ENCODE data around the gene SH3RF3. TPM values are rescaled to one million over a fixed set of nuclear protein-coding genes. Genes with fewer than 3 reads are reported as not detected.

Gene SH3RF3
- total and polyA plus RNA-seq, 2 of the 13 experiments (the other 11 are each of a cell fraction or from before 2014, with no cell fraction given), result 0.04 TPM; not detected in 1

DNA sequence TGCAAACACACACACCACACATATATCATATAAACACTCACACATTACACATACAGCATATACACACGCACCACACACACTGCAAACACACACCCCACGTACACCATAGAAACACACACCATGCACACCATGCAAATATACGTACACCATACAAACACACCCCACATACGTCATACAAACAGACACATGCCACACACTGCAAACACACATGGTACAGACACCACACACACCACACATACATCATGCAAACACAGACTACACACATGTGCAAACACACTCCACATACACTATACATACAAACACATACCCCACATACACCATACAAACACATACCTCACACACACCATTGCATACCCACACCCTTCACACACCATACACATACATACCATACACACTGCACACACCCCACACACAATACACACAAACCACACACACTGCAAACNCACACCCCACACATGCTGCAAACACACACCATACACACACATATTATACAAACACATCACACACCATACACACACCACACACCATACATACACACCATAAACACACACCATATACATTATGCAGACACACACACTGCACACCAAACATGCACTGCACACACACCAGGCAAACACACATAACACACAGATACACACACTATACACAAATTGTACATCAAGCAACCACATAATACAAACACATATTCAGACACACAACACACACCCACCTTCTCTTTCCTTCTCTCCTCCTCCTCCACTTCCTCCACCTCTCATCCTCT is 364.4 kb downstream of the SH3RF3 start (continued):
- TF ChIP-seq SMAD9 (CRISPR knock-in tag; IDR thresholded peaks at IDR 0.05) (no peak), TOPORS (CRISPR knock-in tag; IDR thresholded peaks at IDR 0.05) (no peak), NR2F1 (CRISPR knock-in tag; IDR thresholded peaks at IDR 0.05) (no peak), ZNF138 (CRISPR knock-in tag; IDR thresholded peaks at IDR 0.05; ENCODE audit: low read depth) (no peak), MTF2 (CRISPR knock-in tag; IDR thresholded peaks at IDR 0.05; ENCODE audit: borderline replicate concordance) (no peak), IKZF1 (IDR thresholded peaks at IDR 0.05) (peak; percentile 8; the same call in 1 of the 2 replicates), ZFY (CRISPR knock-in tag; IDR thresholded peaks at IDR 0.05) (no peak), TEAD2 (CRISPR knock-in tag; IDR thresholded peaks at IDR 0.05) (no peak), RELA (CRISPR knock-in tag; IDR thresholded peaks at IDR 0.05) (no peak), SRSF9 (IDR thresholded peaks at IDR 0.05; ENCODE audit: borderline replicate concordance, insufficient read depth, low read depth, low read length, poor library complexity, severe bottlenecking) (no peak), ATM (IDR thresholded peaks at IDR 0.05; ENCODE audit: borderline replicate concordance) (0 out of 2 replicates have a peak, but pooled peaks have one; percentile 62), TMF1 (CRISPR knock-in tag; IDR thresholded peaks at IDR 0.05; ENCODE audit: low read depth) (no peak), NR2F6 (IDR thresholded peaks at IDR 0.05) (no peak), NR2F6 (CRISPR knock-in tag; IDR thresholded peaks at IDR 0.05) (no peak), KDM6A (CRISPR knock-in tag; IDR thresholded peaks at IDR 0.05; ENCODE audit: low read depth) (no peak), SYNCRIP (IDR thresholded peaks at IDR 0.05; ENCODE audit: insufficient read depth, low read depth, low read length) (no peak), MEIS1 (CRISPR knock-in tag; IDR thresholded peaks at IDR 0.05; ENCODE audit: borderline replicate concordance) (no peak)
- TF ChIP-seq, protein P1, sequence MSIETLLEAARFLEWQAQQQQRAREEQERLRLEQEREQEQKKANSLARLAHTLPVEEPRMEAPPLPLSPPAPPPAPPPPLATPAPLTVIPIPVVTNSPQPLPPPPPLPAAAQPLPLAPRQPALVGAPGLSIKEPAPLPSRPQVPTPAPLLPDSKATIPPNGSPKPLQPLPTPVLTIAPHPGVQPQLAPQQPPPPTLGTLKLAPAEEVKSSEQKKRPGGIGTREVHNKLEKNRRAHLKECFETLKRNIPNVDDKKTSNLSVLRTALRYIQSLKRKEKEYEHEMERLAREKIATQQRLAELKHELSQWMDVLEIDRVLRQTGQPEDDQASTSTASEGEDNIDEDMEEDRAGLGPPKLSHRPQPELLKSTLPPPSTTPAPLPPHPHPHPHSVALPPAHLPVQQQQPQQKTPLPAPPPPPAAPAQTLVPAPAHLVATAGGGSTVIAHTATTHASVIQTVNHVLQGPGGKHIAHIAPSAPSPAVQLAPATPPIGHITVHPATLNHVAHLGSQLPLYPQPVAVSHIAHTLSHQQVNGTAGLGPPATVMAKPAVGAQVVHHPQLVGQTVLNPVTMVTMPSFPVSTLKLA (IDR thresholded peaks at IDR 0.05), result peak; percentile 98
- TF ChIP-seq, protein P2, sequence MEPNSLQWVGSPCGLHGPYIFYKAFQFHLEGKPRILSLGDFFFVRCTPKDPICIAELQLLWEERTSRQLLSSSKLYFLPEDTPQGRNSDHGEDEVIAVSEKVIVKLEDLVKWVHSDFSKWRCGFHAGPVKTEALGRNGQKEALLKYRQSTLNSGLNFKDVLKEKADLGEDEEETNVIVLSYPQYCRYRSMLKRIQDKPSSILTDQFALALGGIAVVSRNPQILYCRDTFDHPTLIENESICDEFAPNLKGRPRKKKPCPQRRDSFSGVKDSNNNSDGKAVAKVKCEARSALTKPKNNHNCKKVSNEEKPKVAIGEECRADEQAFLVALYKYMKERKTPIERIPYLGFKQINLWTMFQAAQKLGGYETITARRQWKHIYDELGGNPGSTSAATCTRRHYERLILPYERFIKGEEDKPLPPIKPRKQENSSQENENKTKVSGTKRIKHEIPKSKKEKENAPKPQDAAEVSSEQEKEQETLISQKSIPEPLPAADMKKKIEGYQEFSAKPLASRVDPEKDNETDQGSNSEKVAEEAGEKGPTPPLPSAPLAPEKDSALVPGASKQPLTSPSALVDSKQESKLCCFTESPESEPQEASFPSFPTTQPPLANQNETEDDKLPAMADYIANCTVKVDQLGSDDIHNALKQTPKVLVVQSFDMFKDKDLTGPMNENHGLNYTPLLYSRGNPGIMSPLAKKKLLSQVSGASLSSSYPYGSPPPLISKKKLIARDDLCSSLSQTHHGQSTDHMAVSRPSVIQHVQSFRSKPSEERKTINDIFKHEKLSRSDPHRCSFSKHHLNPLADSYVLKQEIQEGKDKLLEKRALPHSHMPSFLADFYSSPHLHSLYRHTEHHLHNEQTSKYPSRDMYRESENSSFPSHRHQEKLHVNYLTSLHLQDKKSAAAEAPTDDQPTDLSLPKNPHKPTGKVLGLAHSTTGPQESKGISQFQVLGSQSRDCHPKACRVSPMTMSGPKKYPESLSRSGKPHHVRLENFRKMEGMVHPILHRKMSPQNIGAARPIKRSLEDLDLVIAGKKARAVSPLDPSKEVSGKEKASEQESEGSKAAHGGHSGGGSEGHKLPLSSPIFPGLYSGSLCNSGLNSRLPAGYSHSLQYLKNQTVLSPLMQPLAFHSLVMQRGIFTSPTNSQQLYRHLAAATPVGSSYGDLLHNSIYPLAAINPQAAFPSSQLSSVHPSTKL (CRISPR knock-in tag; IDR thresholded peaks at IDR 0.05), result no peak
- TF ChIP-seq, protein P3, sequence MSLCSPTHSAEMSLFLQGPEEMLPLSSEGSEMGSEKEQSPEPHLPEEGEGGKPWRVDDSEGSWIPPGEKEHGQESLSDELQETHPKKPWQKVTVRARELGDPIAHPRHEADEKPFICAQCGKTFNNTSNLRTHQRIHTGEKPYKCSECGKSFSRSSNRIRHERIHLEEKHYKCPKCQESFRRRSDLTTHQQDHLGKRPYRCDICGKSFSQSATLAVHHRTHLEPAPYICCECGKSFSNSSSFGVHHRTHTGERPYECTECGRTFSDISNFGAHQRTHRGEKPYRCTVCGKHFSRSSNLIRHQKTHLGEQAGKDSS (CRISPR knock-in tag; IDR thresholded peaks at IDR 0.05; ENCODE audit: borderline replicate concordance, low read depth), result no peak
- TF ChIP-seq, protein P4, sequence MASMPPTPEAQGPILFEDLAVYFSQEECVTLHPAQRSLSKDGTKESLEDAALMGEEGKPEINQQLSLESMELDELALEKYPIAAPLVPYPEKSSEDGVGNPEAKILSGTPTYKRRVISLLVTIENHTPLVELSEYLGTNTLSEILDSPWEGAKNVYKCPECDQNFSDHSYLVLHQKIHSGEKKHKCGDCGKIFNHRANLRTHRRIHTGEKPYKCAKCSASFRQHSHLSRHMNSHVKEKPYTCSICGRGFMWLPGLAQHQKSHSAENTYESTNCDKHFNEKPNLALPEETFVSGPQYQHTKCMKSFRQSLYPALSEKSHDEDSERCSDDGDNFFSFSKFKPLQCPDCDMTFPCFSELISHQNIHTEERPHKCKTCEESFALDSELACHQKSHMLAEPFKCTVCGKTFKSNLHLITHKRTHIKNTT (CRISPR knock-in tag; IDR thresholded peaks at IDR 0.05), result no peak
